NCI-H1092 treated with DMSO at 0.1 percent for 48 hours (cell line): ENCODE data around the gene HNRNPLL.

Source experiments
- DNase-seq: peaks from one replicate; lab custom pipeline; 2025; lab: John Stamatoyannopoulos, UW

HNRNPLL gene

GRCh38 chr2:38592951-38593350, 9.8 kb downstream of the HNRNPLL start:
- DNase-seq, result no peak

- no peak for DNase-seq
These were observed 11.6 kb downstream of the HNRNPLL start for GRCh38 chr2:38591152-38591551.

GRCh38 chr2:38590053-38590452, 12.7 kb downstream of the HNRNPLL start:
- no peak for DNase-seq

GRCh38 chr2:38586931-38587330, 15.8 kb downstream of the HNRNPLL start:
- no peak for DNase-seq

GRCh38 chr2:38584881-38585280, 17.8 kb downstream of the HNRNPLL start:
- DNase-seq, result no peak

GRCh38 chr2:38583994-38584393, 18.7 kb downstream of the HNRNPLL start:
- no peak for DNase-seq

GRCh38 chr2:38583524-38583923, 19.2 kb downstream of the HNRNPLL start:
- DNase-seq, result no peak

- peak; percentile 49 for DNase-seq
These were observed 21.3 kb downstream of the HNRNPLL start for GRCh38 chr2:38581193-38582147.

- DNase-seq, result no peak
These were observed 22.6 kb downstream of the HNRNPLL start for GRCh38 chr2:38580115-38580636.

GRCh38 chr2:38578832-38579231, 23.9 kb downstream of the HNRNPLL start:
- no peak for DNase-seq

GRCh38 chr2:38574278-38574677, 28.4 kb downstream of the HNRNPLL start:
- no peak for DNase-seq

- DNase-seq, result no peak
These were observed 30.6 kb downstream of the HNRNPLL start for GRCh38 chr2:38572167-38572566.

- no peak for DNase-seq
These were observed 31.5 kb downstream of the HNRNPLL start for GRCh38 chr2:38571193-38571592.

- DNase-seq, result no peak
These were observed 33.8 kb downstream of the HNRNPLL start for GRCh38 chr2:38568724-38569436.

GRCh38 chr2:38565333-38565732, 37.4 kb downstream of the HNRNPLL start:
- DNase-seq, result no peak

GRCh38 chr2:38561691-38562090, 41.0 kb downstream of the HNRNPLL start:
- no peak for DNase-seq

GRCh38 chr2:38560092-38560491, 42.6 kb downstream of the HNRNPLL start:
- no peak for DNase-seq

- no peak for DNase-seq
These were observed 44.7 kb downstream of the HNRNPLL start for GRCh38 chr2:38557981-38558380.

- no peak for DNase-seq
These were observed 45.5 kb downstream of the HNRNPLL start for GRCh38 chr2:38557217-38557616.

- no peak for DNase-seq
These were observed 46.5 kb downstream of the HNRNPLL start for GRCh38 chr2:38556006-38556801.

GRCh38 chr2:38554973-38555595, 47.6 kb downstream of the HNRNPLL start:
- DNase-seq, result no peak

- no peak for DNase-seq
These were observed 49.2 kb downstream of the HNRNPLL start for GRCh38 chr2:38553554-38553953.
